C4-2B (cell line): ENCODE measurements around the gene U2SURP.
A peak's percentile ranks its signal among the peaks of the same experiment; 100 is the strongest.
"Not testable (repeated sequence)": the region's sequence is repeated elsewhere in the genome, so short reads cannot be mapped to it uniquely, and the experiment has no call there.

ENCODE experiments used
- H3K27ac ChIP-seq: fragments of 450-650 bp; 2 replicates; pipeline ENCODE4 v1.5.1; 2017
- CTCF ChIP-seq: fragments of 450-650 bp; conservative IDR thresholded peaks from 2 replicates; pipeline ENCODE4 v1.5.1; 2017; ENCODE audit warnings: mild to moderate bottlenecking
- ZFX ChIP-seq: fragments of 450-650 bp; IDR thresholded peaks from 2 replicates; pipeline ENCODE4 v1.6.1; 2017

Gene U2SURP

DNA sequence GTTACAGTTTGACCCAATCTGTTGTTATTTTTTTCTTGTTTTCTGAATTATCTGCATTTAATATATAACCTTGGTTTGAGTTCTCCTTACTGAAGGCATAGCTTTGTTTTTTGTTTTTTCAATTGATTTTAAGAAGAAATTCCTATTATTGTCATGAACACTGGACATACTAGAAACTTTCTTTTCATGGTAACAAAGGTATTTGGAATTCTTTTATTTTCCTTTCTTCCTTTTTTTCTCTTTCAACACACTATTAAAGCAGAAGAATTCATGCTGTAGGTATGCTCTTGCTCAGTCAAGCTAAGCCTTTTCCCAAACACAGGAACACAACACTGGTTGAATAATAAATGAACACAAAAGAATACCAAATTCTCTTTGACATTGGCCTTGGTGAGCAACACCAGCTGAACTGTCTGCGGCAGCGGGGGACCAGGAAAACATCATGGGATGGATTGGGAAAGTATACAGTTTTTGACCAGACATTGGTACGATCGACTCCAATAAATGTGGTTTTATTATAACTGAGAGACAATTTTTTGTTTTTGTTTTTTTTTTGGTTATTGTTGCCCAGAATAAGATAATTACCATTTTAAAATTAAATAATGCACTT, 23.1 kb downstream of the U2SURP start:
- no peak overlapping the region for H3K27ac ChIP-seq
- TF ChIP-seq CTCF, result no peak
- no peak for TF ChIP-seq ZFX

GRCh38 chr3:143031327-143031726, 30.0 kb downstream of the U2SURP start:
- H3K27ac ChIP-seq, result no peak overlapping the region
- TF ChIP-seq ZFX (no peak), CTCF (no peak)

DNA sequence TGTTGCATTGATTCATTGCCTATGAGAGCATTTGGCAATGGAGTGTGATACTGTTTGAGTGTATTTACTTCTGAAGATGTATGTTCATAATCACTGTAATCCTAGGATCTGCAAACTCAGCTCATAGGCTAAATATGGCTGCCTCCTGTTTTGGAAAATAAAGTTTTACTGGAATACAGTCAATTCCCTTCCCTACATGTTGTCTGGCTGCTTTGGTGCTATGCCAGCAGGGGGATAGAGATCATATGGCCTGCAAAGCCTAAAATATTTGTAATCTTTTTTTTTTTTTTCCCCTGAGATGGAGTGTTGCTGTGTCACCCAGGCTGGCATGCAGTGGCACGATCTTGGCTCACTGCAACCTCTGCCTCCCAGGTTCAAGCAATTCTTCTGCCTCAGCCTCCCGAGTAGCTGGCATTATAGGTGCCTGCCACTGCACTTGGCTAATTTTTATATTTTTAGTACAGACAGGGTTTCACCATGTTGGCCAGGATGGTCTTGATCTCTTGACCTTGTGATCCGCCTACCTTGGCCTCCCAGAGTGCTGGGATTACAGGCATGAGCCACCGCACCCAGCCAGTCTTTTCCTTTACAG, 30.5 kb downstream of the U2SURP start:
- not testable (repeated sequence) for H3K27ac ChIP-seq

GRCh38 chr3:143035466-143036211, 34.3 kb downstream of the U2SURP start:
- TF ChIP-seq ZFX, result no peak
- H3K27ac ChIP-seq, result no peak overlapping the region

- H3K27ac ChIP-seq, result no peak overlapping the region
- TF ChIP-seq ZFX (no peak), CTCF (no peak)
Measured at GRCh38 chr3:143036557-143036956, 35.2 kb downstream of the U2SURP start.

GRCh38 chr3:143037867-143038266, 36.5 kb downstream of the U2SURP start:
- H3K27ac ChIP-seq, result no peak overlapping the region
- no peak for TF ChIP-seq ZFX
- peak; percentile 41 for TF ChIP-seq CTCF

- no peak overlapping the region for H3K27ac ChIP-seq
- TF ChIP-seq ZFX (no peak), CTCF (peak; percentile 87)
Measured at GRCh38 chr3:143040261-143040879, 39.0 kb downstream of the U2SURP start.

- TF ChIP-seq CTCF (no peak), ZFX (no peak)
Measured at GRCh38 chr3:143041903-143042302, 40.5 kb downstream of the U2SURP start.

More at GRCh38 chr3:143041903-143042302, 40.5 kb downstream of the U2SURP start:
- H3K27ac ChIP-seq, result no peak overlapping the region
